SK-N-SH treated with all-trans-retinoic acid at 6 μM for 48 hours (cell line): ENCODE data around the gene OSBPL9.

Source experiments
- ATAC-seq: fragments of 200-7000 bp; cut with Tn5 transposase; 3 replicates; pipeline ENCODE4 v1.9.1; 2020; ENCODE audit warnings: mild to moderate bottlenecking, moderate library complexity
- ARNTL ChIP-seq: fragments of 450-650 bp; formaldehyde crosslinking; IDR thresholded peaks from 2 replicates; pipeline ENCODE4 v1.5.0; 2020; ENCODE audit warnings: low read depth, mild to moderate bottlenecking, moderate library complexity, borderline replicate concordance
- CREB5 ChIP-seq: fragments of 250-450 bp; sonication (Bioruptor Pico); IDR thresholded peaks from 2 replicates; pipeline ENCODE4 v1.5.1; 2020; ENCODE audit warnings: low read depth, mild to moderate bottlenecking, moderate library complexity
- CSDC2 ChIP-seq: fragments of 250-450 bp; sonication (Bioruptor Pico); IDR thresholded peaks from 2 replicates; pipeline ENCODE4 v1.5.0; 2020; ENCODE audit warnings: mild to moderate bottlenecking, moderate library complexity
- CSRNP3 ChIP-seq: fragments of 250-450 bp; sonication (Bioruptor Pico); IDR thresholded peaks from 2 replicates; pipeline ENCODE4 v1.5.1; 2021; ENCODE audit warnings: mild to moderate bottlenecking, moderate library complexity
- ESRRG ChIP-seq: fragments of 250-450 bp; sonication (Bioruptor Pico); IDR thresholded peaks from 2 replicates; pipeline ENCODE4 v1.6.1; 2021; ENCODE audit warnings: mild to moderate bottlenecking
- GLIS3 ChIP-seq: fragments of 250-450 bp; sonication (Bioruptor Pico); IDR thresholded peaks from 2 replicates; pipeline ENCODE4 v1.5.0; 2020; ENCODE audit warnings: mild to moderate bottlenecking, moderate library complexity
- OSR1 ChIP-seq: fragments of 250-450 bp; sonication (Bioruptor Pico); IDR thresholded peaks from 2 replicates; pipeline ENCODE4 v1.8.0; 2022; ENCODE audit warnings: moderate library complexity, mild to moderate bottlenecking, inconsistent platforms
- PATZ1 ChIP-seq: fragments of 250-450 bp; sonication (Bioruptor Pico); IDR thresholded peaks from 2 replicates; pipeline ENCODE4 v1.8.0; 2020; ENCODE audit warnings: mild to moderate bottlenecking, moderate library complexity, borderline replicate concordance
- POU6F1 ChIP-seq: fragments of 250-450 bp; sonication (Bioruptor Pico); IDR thresholded peaks from 2 replicates; pipeline ENCODE4 v1.8.0; 2021; ENCODE audit warnings: low read depth, mild to moderate bottlenecking, moderate library complexity, borderline replicate concordance
- PPARA ChIP-seq: fragments of 250-450 bp; sonication (Bioruptor Pico); IDR thresholded peaks from 2 replicates; pipeline ENCODE4 v1.5.0; 2020; ENCODE audit warnings: mild to moderate bottlenecking, borderline replicate concordance
- RARB ChIP-seq: fragments of 250-450 bp; sonication (Bioruptor Pico); IDR thresholded peaks from 2 replicates; pipeline ENCODE4 v1.8.0; 2021; ENCODE audit warnings: mild to moderate bottlenecking, moderate library complexity
- SNAI2 ChIP-seq: fragments of 250-450 bp; sonication (Bioruptor Pico); IDR thresholded peaks from 2 replicates; pipeline ENCODE4 v1.5.0; 2020; ENCODE audit warnings: mild to moderate bottlenecking, moderate library complexity
- TCF4 ChIP-seq: fragments of 250-450 bp; sonication (Bioruptor Pico); IDR thresholded peaks from 2 replicates; pipeline ENCODE4 v1.8.0; 2021; ENCODE audit warnings: mild to moderate bottlenecking, moderate library complexity, borderline replicate concordance
- TOX ChIP-seq: fragments of 250-450 bp; sonication (Bioruptor Pico); IDR thresholded peaks from 2 replicates; pipeline ENCODE4 v1.8.0; 2021; ENCODE audit warnings: mild to moderate bottlenecking, moderate library complexity, borderline replicate concordance
- TSHZ2 ChIP-seq: fragments of 250-450 bp; sonication (Bioruptor Pico); IDR thresholded peaks from 2 replicates; pipeline ENCODE4 v1.5.0; 2020; ENCODE audit warnings: mild to moderate bottlenecking, moderate library complexity
- ZC3H10 ChIP-seq: fragments of 250-450 bp; sonication (Bioruptor Pico); IDR thresholded peaks from 2 replicates; pipeline ENCODE4 v1.5.1; 2021; ENCODE audit warnings: mild to moderate bottlenecking, moderate library complexity
- ZFP3 ChIP-seq: fragments of 250-450 bp; sonication (Bioruptor Pico); IDR thresholded peaks from 2 replicates; pipeline ENCODE4 v1.5.0; 2020; ENCODE audit warnings: mild to moderate bottlenecking, moderate library complexity
- ZFP30 ChIP-seq: fragments of 450-650 bp; formaldehyde crosslinking; IDR thresholded peaks from 2 replicates; pipeline ENCODE4 v1.5.0; 2022; ENCODE audit warnings: mild to moderate bottlenecking, moderate library complexity
- ZNF565 ChIP-seq: fragments of 450-650 bp; formaldehyde crosslinking; conservative IDR thresholded peaks from 2 replicates; pipeline ENCODE4 v1.5.0; 2020; ENCODE audit warnings: low read depth, mild to moderate bottlenecking, moderate library complexity
- ZNF70 ChIP-seq: fragments of 450-650 bp; formaldehyde crosslinking; IDR thresholded peaks from 2 replicates; pipeline ENCODE4 v1.5.0; 2020; ENCODE audit warnings: mild to moderate bottlenecking, moderate library complexity
- ZNF8 ChIP-seq: fragments of 450-650 bp; formaldehyde crosslinking; IDR thresholded peaks from 2 replicates; pipeline ENCODE4 v1.5.0; 2020; ENCODE audit warnings: mild to moderate bottlenecking, moderate library complexity

The OSBPL9 gene

GRCh38 chr1:51651552-51651942 is 34.7 kb downstream of the OSBPL9 start (continued):
- no peak for TF ChIP-seq CREB5
- no peak for TF ChIP-seq GLIS3
- no peak for TF ChIP-seq ESRRG (CRISPR knock-in tag)
- TF ChIP-seq CSRNP3 = no peak

GRCh38 chr1:51652599-51652998 is 35.7 kb downstream of the OSBPL9 start:
- TF ChIP-seq SNAI2 (CRISPR knock-in tag) = no peak
- no peak for TF ChIP-seq ZFP30
- no peak for TF ChIP-seq POU6F1
- no peak for TF ChIP-seq PPARA (CRISPR knock-in tag)
- no peak for TF ChIP-seq OSR1 (CRISPR knock-in tag)
- TF ChIP-seq PATZ1 (CRISPR knock-in tag) = no peak
- TF ChIP-seq ZNF8 = no peak
- TF ChIP-seq TOX (CRISPR knock-in tag) = no peak
- no peak for TF ChIP-seq ZNF70 (CRISPR knock-in tag)
- no peak for TF ChIP-seq ARNTL (CRISPR knock-in tag)
- no peak for TF ChIP-seq ZC3H10 (CRISPR knock-in tag)
- no peak for TF ChIP-seq ESRRG (CRISPR knock-in tag)
- TF ChIP-seq ZNF565 = no peak
- TF ChIP-seq, all 23 proteins: peak for 0
- no peak for ATAC-seq

- TF ChIP-seq ZC3H10 (CRISPR knock-in tag) (no peak), GLIS3 (no peak)
- TF ChIP-seq, all 23 proteins: peak for 0
- ATAC-seq = no peak
Measured at GRCh38 chr1:51653127-51653526, 36.2 kb downstream of the OSBPL9 start.

GRCh38 chr1:51654000-51654399 is 37.1 kb downstream of the OSBPL9 start:
- no peak for ATAC-seq
- TF ChIP-seq POU6F1 (no peak), ZNF565 (no peak), ESRRG (CRISPR knock-in tag) (no peak), CSRNP3 (no peak), ZNF8 (no peak), CREB5 (no peak), OSR1 (CRISPR knock-in tag) (no peak), PATZ1 (CRISPR knock-in tag) (no peak), TSHZ2 (CRISPR knock-in tag) (no peak), TCF4 (CRISPR knock-in tag) (no peak), RARB (CRISPR knock-in tag) (no peak), ZFP3 (CRISPR knock-in tag) (no peak), CSDC2 (CRISPR knock-in tag) (no peak), ZNF70 (CRISPR knock-in tag) (no peak)
